RPMI8226 (cell line): ENCODE results near the gene MIPEP.
"Not testable (repeated sequence)": the region's sequence is repeated elsewhere in the genome, so short reads cannot be mapped to it uniquely, and the experiment has no call there.

Experiments used
- DNase-seq: peaks from one replicate; pipeline ENCODE4 v3.0.0-alpha.2; 2015

The MIPEP gene

GRCh38 chr13:23888658-23889614 is at the start of gene MIPEP:
MIPEP (minus strand) TSS chr13:23889400; CDS start chr13:23889320, 80 bp downstream.
- DNase-seq: peak; percentile 94

GRCh38 chr13:23934520-23934919 is 45.3 kb upstream of the MIPEP start:
- DNase-seq: no peak

GRCh38 chr13:23928985-23929384 is 39.8 kb upstream of the MIPEP start:
- DNase-seq: no peak

GRCh38 chr13:23923031-23923430 is 33.8 kb upstream of the MIPEP start:
- no peak for DNase-seq

GRCh38 chr13:23922005-23922932 is 33.1 kb upstream of the MIPEP start:
- no peak for DNase-seq

GRCh38 chr13:23921451-23921888 is 32.3 kb upstream of the MIPEP start:
- peak; percentile 11 for DNase-seq

GRCh38 chr13:23919006-23919405 is 29.8 kb upstream of the MIPEP start:
- no peak for DNase-seq

GRCh38 chr13:23918208-23918607 is 29.0 kb upstream of the MIPEP start:
- DNase-seq: no peak

- no peak for DNase-seq
Measured at GRCh38 chr13:23915308-23915707, 26.1 kb upstream of the MIPEP start.

- no peak for DNase-seq
Measured at GRCh38 chr13:23912469-23912868, 23.3 kb upstream of the MIPEP start.

- DNase-seq: no peak
Measured at GRCh38 chr13:23909606-23910005, 20.4 kb upstream of the MIPEP start.

- DNase-seq: no peak
Measured at GRCh38 chr13:23905766-23906165, 16.6 kb upstream of the MIPEP start.

GRCh38 chr13:23903906-23904280 is 14.7 kb upstream of the MIPEP start:
- DNase-seq: no peak

GRCh38 chr13:23902975-23903905 is 14.0 kb upstream of the MIPEP start:
- DNase-seq: no peak

GRCh38 chr13:23901365-23901764 is 12.2 kb upstream of the MIPEP start:
- no peak for DNase-seq

- DNase-seq: peak; percentile 18
Measured at GRCh38 chr13:23899555-23899954, 10.4 kb upstream of the MIPEP start.

GRCh38 chr13:23898101-23898500 is 8.9 kb upstream of the MIPEP start:
- DNase-seq: no peak

- not testable (repeated sequence) for DNase-seq
Measured at GRCh38 chr13:23897452-23897919, 8.3 kb upstream of the MIPEP start, which contains the start of gene C1QTNF9B. C1QTNF9B (minus strand) TSS chr13:23897502.

GRCh38 chr13:23894746-23895145 is 5.5 kb upstream of the MIPEP start:
- DNase-seq: not testable (repeated sequence)

GRCh38 chr13:23893791-23894190 is 4.6 kb upstream of the MIPEP start:
- DNase-seq: not testable (repeated sequence)

- no peak for DNase-seq
Measured at GRCh38 chr13:23889615-23890607, 711 bp upstream of the MIPEP start.
